Left renal cortex interstitium (tissue), 4 donors: Measurements from ENCODE around the gene ACSL1. TPM values are rescaled to one million over a fixed set of nuclear protein-coding genes. Genes with fewer than 3 reads are reported as not detected.

Source experiments
- DNase-seq, 4 donors: peaks; one replicate each; pipeline ENCODE4 v3.0.0-alpha.2; 2013; ENCODE audit warnings: low read depth in 4 of 4, low spot score in 2 of 4, missing footprints in 1 of 4
- polyA plus RNA-seq, 4 donors: library from polyadenylated mRNA; unstranded; fragments of 120-200 nt; gene quantifications; one replicate each; pipeline ENCODE4 v1.2.1, GENCODE V29; 2013; ENCODE audit not compliant: insufficient read length in 4 of 4

ACSL1 gene
- polyA plus RNA-seq, 4 donors: 46.7 to 77.5 (median 56.3) TPM

GRCh38 chr4:184814686-184815045, 11.1 kb downstream of the ACSL1 start:
- DNase-seq: no peak

- no peak for DNase-seq
These were observed 13.1 kb downstream of the ACSL1 start for GRCh38 chr4:184812651-184813181.

- no peak for DNase-seq
These were observed 13.6 kb downstream of the ACSL1 start for GRCh38 chr4:184812199-184812542.

- DNase-seq: no peak
These were observed 14.1 kb downstream of the ACSL1 start for GRCh38 chr4:184811526-184812198.

DNA sequence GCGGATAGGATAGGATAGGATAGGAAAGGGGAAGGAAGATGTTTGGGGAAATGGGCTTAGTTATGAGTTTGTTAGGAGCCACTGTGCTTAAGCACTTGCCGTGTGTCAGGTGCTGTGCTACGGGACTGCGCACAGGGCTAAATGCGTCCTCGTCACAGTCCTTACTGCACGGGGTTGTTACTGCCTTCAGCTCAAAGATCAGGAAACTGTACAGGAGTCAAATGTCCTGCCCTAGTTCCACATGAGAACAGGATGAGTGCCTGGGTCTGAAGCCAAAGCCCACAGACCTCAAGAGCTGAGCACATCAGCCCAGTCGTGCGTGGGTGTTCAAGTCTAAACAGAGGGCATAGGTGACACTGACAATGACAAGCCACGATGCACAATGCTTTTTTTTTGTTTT, 15.0 kb downstream of the ACSL1 start:
- no peak for DNase-seq

DNA sequence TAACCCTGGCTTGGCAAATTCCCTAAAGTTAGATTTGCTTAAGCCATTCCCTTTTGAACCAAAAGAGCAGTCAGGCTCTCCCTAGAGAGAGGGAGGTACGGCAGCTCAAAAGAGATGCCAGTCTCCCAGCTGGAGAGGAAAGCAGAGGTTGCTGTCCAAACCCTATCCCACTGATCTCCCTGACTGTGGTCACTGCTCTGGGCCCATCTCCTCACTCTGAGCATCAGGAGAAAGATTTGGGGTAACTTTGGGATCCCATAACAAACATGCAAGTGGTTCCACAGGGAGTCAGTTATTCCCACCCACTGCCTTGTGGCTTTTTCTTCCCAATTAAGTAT, 17.1 kb downstream of the ACSL1 start:
- no peak for DNase-seq

GRCh38 chr4:184807797-184808712, 17.7 kb downstream of the ACSL1 start:
- no peak for DNase-seq

DNA sequence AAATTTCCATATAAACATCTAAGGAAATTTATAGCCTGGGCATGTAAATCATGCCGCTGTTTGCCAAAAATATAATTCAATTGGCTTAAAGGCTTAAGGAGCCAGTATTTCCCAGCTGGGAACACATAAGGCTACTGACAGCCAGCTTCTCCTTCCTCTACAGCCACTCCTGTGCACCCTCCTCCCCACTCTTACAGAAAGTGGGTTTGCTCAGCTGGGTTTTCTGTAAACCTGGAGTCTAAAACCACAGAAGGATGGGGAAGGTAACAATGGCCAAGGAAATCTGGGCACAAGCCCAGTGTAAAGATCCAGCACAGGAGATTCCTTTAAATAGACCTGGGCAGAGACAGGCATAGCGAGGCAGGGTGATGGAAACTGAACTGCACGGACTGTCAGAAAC, 18.5 kb downstream of the ACSL1 start:
- DNase-seq: no peak

DNA sequence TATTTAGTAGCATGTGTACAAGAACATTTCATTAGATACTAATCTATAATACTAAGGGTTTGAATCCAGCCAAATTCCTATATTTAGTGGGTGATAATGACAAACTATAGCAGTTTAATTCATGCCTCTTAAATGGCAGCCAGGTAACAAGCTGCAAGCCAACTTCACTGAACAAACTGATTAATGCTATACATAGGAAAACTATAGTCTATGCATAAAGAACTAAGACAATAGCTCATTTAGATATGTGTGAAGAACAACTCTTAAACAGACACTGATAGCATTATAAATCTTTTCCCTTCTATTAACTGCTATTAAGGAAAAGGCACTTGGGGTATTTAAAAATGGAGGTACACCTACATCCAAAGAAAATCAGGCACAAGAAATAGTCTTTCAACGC, 19.1 kb downstream of the ACSL1 start:
- no peak for DNase-seq

DNA sequence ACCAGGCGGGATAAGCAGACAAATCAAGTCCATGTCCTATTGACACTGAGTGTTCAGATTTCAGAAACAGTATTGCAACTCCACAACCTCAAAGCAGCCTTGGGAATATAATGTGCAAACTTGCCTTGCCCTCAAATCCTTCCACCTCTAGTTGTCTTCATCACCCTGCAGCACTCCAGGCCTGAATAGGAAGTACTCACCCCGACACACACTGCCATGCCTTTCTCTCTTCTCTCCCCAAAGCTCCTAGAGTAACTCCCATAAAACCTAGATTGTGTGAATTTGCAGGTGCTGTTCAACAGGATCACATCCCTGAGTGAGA, 19.6 kb downstream of the ACSL1 start:
- DNase-seq: no peak

DNA sequence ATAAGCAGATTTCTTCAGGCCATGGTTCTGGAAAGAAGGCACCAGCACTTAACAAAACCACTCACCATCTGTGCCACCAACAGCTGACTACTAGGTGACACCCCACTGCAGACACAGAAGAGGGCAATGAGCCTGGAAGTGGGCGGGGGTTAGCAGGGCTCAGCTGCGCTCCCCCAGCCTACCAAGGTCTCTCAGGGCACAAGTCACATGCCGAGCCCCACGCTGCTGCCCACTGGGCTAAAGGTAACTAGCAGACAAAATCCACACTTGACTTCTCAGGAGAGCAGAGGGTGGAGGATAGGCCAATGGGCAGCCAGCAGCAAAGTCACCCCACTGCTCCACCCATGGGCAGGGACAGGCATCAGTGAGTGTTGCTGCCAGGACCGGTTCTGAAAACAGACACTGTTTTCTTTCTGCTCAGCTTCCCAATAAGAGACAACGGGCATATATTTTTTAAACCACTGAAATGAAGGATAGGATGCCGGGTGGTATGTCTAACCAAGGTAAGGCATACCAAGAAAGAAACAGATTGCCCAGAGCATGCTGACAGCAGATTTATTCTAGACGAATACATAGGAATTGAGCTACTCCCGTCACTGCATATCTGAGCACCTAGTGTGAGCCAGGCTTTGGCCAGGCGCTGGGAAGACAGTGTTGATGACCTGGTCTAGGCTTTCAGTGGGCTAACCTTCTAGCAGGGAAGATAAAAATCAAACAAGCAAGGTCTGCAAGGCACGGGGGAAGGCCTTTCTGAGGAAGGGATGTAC, 20.1 kb downstream of the ACSL1 start:
- no peak for DNase-seq

DNA sequence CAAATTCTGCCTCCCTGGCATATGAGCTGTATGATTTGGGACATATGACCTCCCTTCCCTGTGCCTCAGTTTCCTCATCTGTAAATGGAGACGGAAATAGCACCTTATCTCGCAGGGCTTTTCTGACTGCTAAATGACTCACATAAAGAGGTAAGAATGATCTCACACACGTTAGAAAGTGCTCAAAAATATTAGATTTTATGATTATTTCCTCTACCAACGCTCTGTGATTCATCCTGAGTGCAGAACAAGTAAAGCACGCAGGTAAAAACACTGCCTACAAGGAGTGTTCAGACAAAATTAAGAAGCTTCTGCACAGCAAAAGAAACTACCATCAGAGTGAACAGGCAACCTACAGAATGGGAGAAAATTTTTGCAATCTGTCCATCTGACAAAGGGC, 21.1 kb downstream of the ACSL1 start:
- no peak for DNase-seq

DNA sequence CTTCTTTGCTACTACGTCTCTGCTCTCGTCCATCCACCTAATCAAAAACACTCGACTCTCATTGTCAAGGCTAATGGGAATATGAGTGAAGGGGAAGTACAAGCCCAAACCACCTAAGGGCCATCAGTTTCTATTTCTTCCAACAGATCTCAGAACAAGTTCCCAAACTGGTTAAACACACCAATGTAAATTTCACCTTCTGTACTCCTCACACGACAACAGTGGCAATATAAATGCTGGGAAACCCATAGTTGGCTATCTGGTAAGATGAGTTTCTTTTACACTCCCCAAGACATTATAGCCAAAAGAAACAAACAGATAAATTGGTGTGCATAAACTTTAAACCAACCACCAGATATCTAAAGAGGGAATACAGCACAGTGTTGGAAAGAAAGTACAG, 21.9 kb downstream of the ACSL1 start:
- no peak for DNase-seq

GRCh38 chr4:184803133-184803532, 22.6 kb downstream of the ACSL1 start:
- no peak for DNase-seq

- DNase-seq: no peak
These were observed 23.1 kb downstream of the ACSL1 start for GRCh38 chr4:184802697-184803015.

GRCh38 chr4:184801781-184802696, 23.7 kb downstream of the ACSL1 start:
- no peak for DNase-seq

DNA sequence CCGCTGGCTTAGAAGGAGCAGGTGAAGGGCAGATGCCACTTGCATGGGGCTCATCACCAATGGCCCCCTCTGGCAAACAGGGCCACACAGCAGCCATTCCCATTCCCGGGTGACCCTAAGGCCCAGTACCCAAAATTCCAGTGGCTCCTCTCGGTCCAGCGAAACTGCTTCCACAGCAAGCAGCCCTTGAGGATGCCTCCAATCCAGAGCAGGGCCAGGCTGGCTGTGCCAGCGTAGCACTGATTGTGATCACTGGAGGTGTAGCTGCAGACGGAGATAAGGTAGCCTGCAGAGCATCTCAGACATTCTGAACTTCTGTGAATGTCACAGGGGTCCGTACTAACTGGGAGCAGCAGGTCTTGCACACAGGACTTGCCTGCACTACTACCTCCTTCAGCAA, 27.3 kb downstream of the ACSL1 start:
- DNase-seq: no peak

- DNase-seq: no peak
These were observed 28.9 kb downstream of the ACSL1 start for GRCh38 chr4:184796906-184797305.

DNA sequence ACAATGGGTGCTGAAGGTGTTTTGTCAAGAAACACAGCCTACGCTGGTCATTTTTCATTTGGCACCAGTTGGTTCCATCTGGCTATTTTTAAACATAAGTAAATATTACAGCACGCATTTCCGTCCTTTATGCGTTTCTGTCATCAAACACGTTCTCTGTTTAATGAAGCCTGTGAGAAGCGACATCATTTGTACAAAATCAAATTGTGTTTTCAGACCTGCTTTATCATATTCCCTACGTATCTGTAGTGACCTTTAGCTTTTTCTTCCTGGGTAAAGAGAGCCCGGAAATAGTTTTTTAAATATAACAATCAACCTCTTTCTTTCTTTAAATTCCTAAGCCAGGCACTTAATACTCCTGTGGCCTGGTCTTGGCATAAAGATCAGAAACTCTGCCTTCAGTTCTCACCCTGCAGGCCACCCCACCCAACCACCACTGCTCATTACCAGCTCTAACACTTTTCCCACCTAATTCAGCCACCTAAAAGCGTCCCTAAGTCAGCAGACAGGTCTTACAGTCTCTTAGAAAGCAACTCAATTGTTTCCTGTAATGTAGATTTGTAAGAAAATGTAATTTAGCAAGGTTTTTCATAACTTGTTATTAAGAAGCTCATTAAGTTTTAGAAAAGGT, 30.4 kb downstream of the ACSL1 start:
- DNase-seq: no peak

- DNase-seq: no peak
These were observed 31.3 kb downstream of the ACSL1 start for GRCh38 chr4:184794470-184794869.
